HepG2 (cell line): ENCODE results near the gene NOL4L. TPM values are rescaled to one million over a fixed set of nuclear protein-coding genes. Genes with fewer than 3 reads are reported as not detected.

Experiments
- ATAC-seq: fragments of 200-7000 bp; cut with Tn5 transposase; 3 replicates; pipeline ENCODE4 v1.9.1; 2020; ENCODE audit warnings: mild to moderate bottlenecking, moderate library complexity
- BruUV-seq: library from RNA; stranded (reverse); fragments of 400-500 nt; replicated peaks from 2 replicates; lab custom pipeline; 2021; lab: Mats Ljungman, UMichigan
- CTCF ChIA-PET: fragments of 300-600 bp; formaldehyde crosslinking; extraction: SDS; loops from one replicate; lab custom pipeline; 2021; ENCODE audit warnings: low total read pairs, inconsistent platforms, low intra/inter-chr PET ratio; lab: Yijun Ruan, JAX
- POLR2A ChIA-PET: fragments of 350-600 bp; sonication (Branson Sonifier 250); formaldehyde crosslinking; loops from one replicate; lab custom pipeline; 2020; ENCODE audit warnings: antibody characterized with exemption, inconsistent platforms; lab: Yijun Ruan, JAX
- DNase-seq: peaks from one replicate; pipeline ENCODE4 v3.0.0-alpha.2; 2015; ENCODE audit warnings: low spot score
- FAIRE-seq: peaks from 3 replicates; lab custom pipeline; 2011; peaks lifted over from hg19 to GRCh38; lab: Jason Lieb, UNC
- H2AFZ ChIP-seq: one replicate; pipeline ENCODE4 v1.6.1; 2011; ENCODE audit warnings: low read length, inconsistent platforms
- H3K27ac ChIP-seq: fragments of 300-600 bp; 3 replicates; pipeline ENCODE4 v1.8.0; 2011; ENCODE audit warnings: mixed run types, mild to moderate bottlenecking, mixed read lengths, low read length, inconsistent platforms; ENCODE audit not compliant: insufficient read depth; ENCODE audit errors: extremely low read length
- H3K27me3 ChIP-seq, 2 experiments: fragments of 200-600 bp in 1 of 2; 2 replicates in 1 of 2; 3 replicates in 1 of 2; pipeline versions ENCODE4 v1.6.0 to v1.8.0; 2011; ENCODE audit warnings: low read length in 2 of 2, mild to moderate bottlenecking in 2 of 2, moderate library complexity in 2 of 2, inconsistent platforms in 1 of 2; ENCODE audit not compliant: insufficient read depth in 2 of 2, control insufficient read depth in 1 of 2
- H3K36me3 ChIP-seq, 2 experiments: fragments of 200-600 bp in 1 of 2; replicated peaks in 1 of 2; 2 replicates in 1 of 2; 3 replicates in 1 of 2; pipeline versions ENCODE4 v1.5.1 to v1.8.0; 2011; ENCODE audit warnings: low read length in 2 of 2, inconsistent platforms in 1 of 2; ENCODE audit not compliant: insufficient read depth in 2 of 2, control insufficient read depth in 1 of 2
- H3K4me1 ChIP-seq: 2 replicates; pipeline ENCODE4 v1.5.1; 2012; ENCODE audit warnings: low read length, inconsistent platforms; ENCODE audit not compliant: insufficient read depth
- H3K4me2 ChIP-seq: 2 replicates; pipeline ENCODE4 v1.6.0; 2011; ENCODE audit warnings: low read depth, low read length, inconsistent platforms
- H3K4me3 ChIP-seq, 3 experiments: fragments of 200-600 bp in 1 of 3; sonication (generic), shearing (Covaris generic) in 1 of 3; replicated peaks in 1 of 3; 2 replicates each; pipeline ENCODE4 v1.5.1; 2011 to 2016; ENCODE audit warnings: low read length in 3 of 3, inconsistent platforms in 2 of 3, low read depth in 2 of 3, mild to moderate bottlenecking in 2 of 3, control low read depth in 1 of 3, mixed read lengths in 1 of 3; ENCODE audit not compliant: insufficient read depth in 1 of 3
- H3K79me2 ChIP-seq: one replicate; pipeline ENCODE4 v1.6.1; 2011; ENCODE audit warnings: low read length, inconsistent platforms; ENCODE audit not compliant: insufficient read depth
- H3K9ac ChIP-seq: 2 replicates; pipeline ENCODE4 v1.6.0; 2011; ENCODE audit warnings: mild to moderate bottlenecking, low read depth, low read length, inconsistent platforms; ENCODE audit not compliant: insufficient read depth
- H3K9me3 ChIP-seq: 2 replicates; pipeline ENCODE4 v1.5.1; 2012; ENCODE audit warnings: mild to moderate bottlenecking, low read length
- H4K20me1 ChIP-seq: 2 replicates; pipeline ENCODE4 v1.6.0; 2011; ENCODE audit warnings: inconsistent platforms, mild to moderate bottlenecking, low read length, moderate library complexity; ENCODE audit not compliant: insufficient read depth
- HNF4A ChIP-seq: sonication (generic); formaldehyde crosslinking; IDR thresholded peaks from 2 replicates; pipeline ENCODE4 v1.4.0; 2020; ENCODE audit warnings: missing genetic modification reagents
- MED1 ChIP-seq: sonication (generic); formaldehyde crosslinking; IDR thresholded peaks from 2 replicates; pipeline ENCODE4 v1.4.0; 2020; ENCODE audit warnings: missing genetic modification reagents
- MYC ChIP-seq: sonication (generic); formaldehyde crosslinking; IDR thresholded peaks from 2 replicates; pipeline ENCODE4 v1.9.0; 2021; ENCODE audit warnings: missing genetic modification reagents, borderline replicate concordance
- NFYC ChIP-seq: IDR thresholded peaks from 2 replicates; pipeline ENCODE4 v1.6.1; 2016; ENCODE audit warnings: missing genetic modification reagents, missing compliant biosample characterization
- PHF21A ChIP-seq: sonication (generic); formaldehyde crosslinking; IDR thresholded peaks from 2 replicates; pipeline ENCODE4 v1.5.0; 2020; ENCODE audit warnings: mild to moderate bottlenecking, missing genetic modification reagents
- REXO4 ChIP-seq: sonication (generic); formaldehyde crosslinking; IDR thresholded peaks from 2 replicates; pipeline ENCODE4 v1.8.0; 2022; ENCODE audit warnings: missing genetic modification reagents, mild to moderate bottlenecking, borderline replicate concordance
- STAG1 ChIP-seq: sonication (generic); formaldehyde crosslinking; IDR thresholded peaks from 2 replicates; pipeline ENCODE4 v1.4.0; 2020; ENCODE audit warnings: missing genetic modification reagents
- SYNCRIP ChIP-seq: fragments of 200-400 bp; formaldehyde crosslinking; IDR thresholded peaks from 2 replicates; pipeline ENCODE4 v1.6.1; 2018; ENCODE audit warnings: mild to moderate bottlenecking, low read depth, low read length; ENCODE audit not compliant: insufficient read depth
- ZBTB7B ChIP-seq: sonication (generic); formaldehyde crosslinking; IDR thresholded peaks from 2 replicates; pipeline ENCODE4 v1.4.0; 2020; ENCODE audit warnings: missing genetic modification reagents
- ZFX ChIP-seq: sonication (generic); formaldehyde crosslinking; IDR thresholded peaks from 2 replicates; pipeline ENCODE4 v1.4.0; 2020; ENCODE audit warnings: mild to moderate bottlenecking, low read depth, missing genetic modification reagents, moderate library complexity
- ZNF292 ChIP-seq: sonication (generic); formaldehyde crosslinking; IDR thresholded peaks from 2 replicates; pipeline ENCODE4 v1.8.1; 2022; ENCODE audit warnings: mild to moderate bottlenecking, low read depth, missing genetic modification reagents, borderline replicate concordance
- ZNF512 ChIP-seq: sonication (generic); formaldehyde crosslinking; IDR thresholded peaks from 2 replicates; pipeline ENCODE4 v1.4.0; 2020; ENCODE audit warnings: mild to moderate bottlenecking, missing genetic modification reagents
- ZNF569 ChIP-seq: sonication (generic); formaldehyde crosslinking; IDR thresholded peaks from 2 replicates; pipeline ENCODE4 v1.5.0; 2020; ENCODE audit warnings: mild to moderate bottlenecking, missing genetic modification reagents, moderate library complexity, borderline replicate concordance
- ZNF615 ChIP-seq: sonication (generic); formaldehyde crosslinking; IDR thresholded peaks from 2 replicates; pipeline ENCODE4 v1.5.0; 2020; ENCODE audit warnings: mild to moderate bottlenecking, missing genetic modification reagents, borderline replicate concordance
- ZNF850 ChIP-seq: sonication (generic); formaldehyde crosslinking; conservative IDR thresholded peaks from 2 replicates; pipeline ENCODE4 v1.9.0; 2021; ENCODE audit warnings: mild to moderate bottlenecking, missing genetic modification reagents
- ZSCAN9 ChIP-seq: IDR thresholded peaks from 2 replicates; pipeline ENCODE4 v1.6.1; 2016; ENCODE audit warnings: borderline replicate concordance
- WGBS: methylation state at CpG from one replicate; pipeline ENCODE4 v1.1.6; 2017; ENCODE audit warnings: low lambda C conversion rate; 5-methylcytosine and 5-hydroxymethylcytosine counted together
- in situ Hi-C: cut with HindIII; loops from 2 replicates; pipeline ENCODE4 v1.10.0; 2017; ENCODE audit warnings: low pct_unique_long_range_greater_than_20kb; ENCODE audit not compliant: extremely low pct_ligation_motif_present
- intact Hi-C: fragments of 100-400 bp; cut with micrococcal nuclease; formaldehyde crosslinking; loops from one replicate; pipeline ENCODE4 v1.10.0; 2022; ENCODE audit not compliant: unreplicated experiment
- polyA plus RNA-seq, 8 experiments: library from polyadenylated mRNA; depleted of rRNA in 3 of 8; stranded (reverse) in 7 of 8; unstranded in 1 of 8; fragments of >200 nt; fragmentation: Illumina TruSeq in 4 of 8; extraction: Trizol in 4 of 8; gene quantifications; 2 replicates each; pipeline versions ENCODE4 v1.2.1 to v1.2.3, GENCODE V29; 2011 to 2016; ENCODE audit warnings: low read depth in 4 of 8, missing spikeins in 1 of 8, mixed read lengths in 1 of 8; ENCODE audit not compliant: insufficient read depth in 1 of 8
- total RNA-seq, 5 experiments: library from RNA; depleted of rRNA; stranded (reverse); fragments of >200 nt; fragmentation: Illumina TruSeq; extraction: Trizol; gene quantifications; 2 replicates each; pipeline ENCODE4 v1.2.3, GENCODE V29; 2016; ENCODE audit warnings: low read depth in 1 of 5
- TF ChIP-seq, protein P1 (sequence below): sonication (generic); formaldehyde crosslinking; IDR thresholded peaks from 2 replicates; pipeline ENCODE4 v1.5.0; 2020; ENCODE audit warnings: missing genetic modification reagents
- TF ChIP-seq, protein P2 (sequence below): sonication (generic); formaldehyde crosslinking; IDR thresholded peaks from 2 replicates; pipeline ENCODE4 v1.4.0; 2020; ENCODE audit warnings: mild to moderate bottlenecking, low read depth, missing genetic modification reagents

The NOL4L gene
- total and polyA plus RNA-seq, 2 of the 13 experiments (the other 11 are each of a cell fraction or from before 2014, with no cell fraction given), result 16.6 to 35.4 TPM

- no peak for TF ChIP-seq PHF21A (CRISPR knock-in tag)
- TF ChIP-seq ZFX (CRISPR knock-in tag), result no peak
- TF ChIP-seq MYC (CRISPR knock-in tag), result peak; percentile 39; the same call in 1 of the 2 replicates
- 0 out of 2 replicates have a peak, but pooled peaks have one; percentile 37 for TF ChIP-seq ZNF615 (CRISPR knock-in tag)
- TF ChIP-seq HNF4A (CRISPR knock-in tag), result peak; percentile 76
- no peak for TF ChIP-seq SYNCRIP
Measured at GRCh38 chr20:32440069-32440757, 144.9 kb downstream of the NOL4L start (continued).

DNA sequence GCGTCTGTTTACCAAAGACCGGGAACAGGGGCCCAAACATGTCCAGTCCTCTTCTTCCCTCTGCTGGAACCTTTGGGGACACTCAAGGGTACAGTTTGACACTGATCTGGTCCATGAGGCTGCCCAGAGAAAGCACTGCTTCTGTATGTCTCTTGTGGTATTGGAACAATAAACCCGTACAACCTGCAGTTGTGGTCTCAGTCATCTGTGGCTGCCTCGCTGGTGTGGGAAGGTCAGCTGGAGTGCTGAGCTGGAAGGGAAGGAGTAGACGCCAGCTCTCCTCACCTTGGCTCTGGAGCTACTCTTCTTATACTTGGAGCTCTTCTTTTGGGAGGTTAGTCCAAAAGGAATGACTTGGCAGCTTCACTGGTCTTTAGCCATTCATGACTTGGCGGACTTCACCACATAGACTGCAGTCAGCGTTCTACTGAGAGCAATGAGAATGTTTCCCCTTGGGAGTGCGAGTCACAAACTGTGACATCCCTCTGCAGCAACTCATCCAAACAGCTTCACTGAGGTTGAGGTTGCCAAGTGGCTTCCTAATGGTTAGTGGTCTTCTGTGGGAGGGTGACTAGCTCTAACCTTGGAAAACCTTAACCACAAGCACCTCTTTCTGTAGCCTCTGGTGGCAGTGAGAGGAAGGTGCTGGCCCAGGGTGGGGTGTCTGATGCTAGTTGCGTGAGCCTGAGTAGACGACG lies 145.9 kb downstream of the NOL4L start:
- CTCF ChIA-PET, result no interaction called here
- Histone ChIP-seq H3K4me2 (no peak overlapping the region), H3K9ac (no peak overlapping the region), H4K20me1 (peaks cover 27% of the 10 kb centered on the region; the same call in 1 of the 2 replicates), H3K79me2 (no peaks in the 10 kb centered on the region), H3K4me1 (peaks cover 48% of the 10 kb centered on the region), H3K27ac (no peak overlapping the region), H3K4me3 (no peak overlapping the region), H3K36me3 (peaks cover 44 to 67% of the 10 kb centered on the region in 2 experiments), H3K9me3 (no peaks in the 10 kb centered on the region), H3K27me3 (no peaks in the 10 kb centered on the region), H2AFZ (no peak overlapping the region)
- intact Hi-C loops (no loop called here), in situ Hi-C loops (loop anchor here (10.0 kb wide), 1 partner anchor 64 kb away; no protein-coding TSS in a partner anchor)
- no peak for FAIRE-seq
- POLR2A ChIA-PET, result no interaction called here
- 98% methylated on average over 11 of the region's 11 CpGs for WGBS
- no TSS peak for BruUV-seq
- peak; percentile 10; the same call in 2 of the 3 replicates for ATAC-seq
- no peak for DNase-seq
- no peak for TF ChIP-seq NFYC (CRISPR knock-in tag)
- TF ChIP-seq ZNF292 (CRISPR knock-in tag), result no peak
- TF ChIP-seq REXO4 (CRISPR knock-in tag), result no peak
- TF ChIP-seq ZNF512 (CRISPR knock-in tag), result no peak
- TF ChIP-seq, protein P1, sequence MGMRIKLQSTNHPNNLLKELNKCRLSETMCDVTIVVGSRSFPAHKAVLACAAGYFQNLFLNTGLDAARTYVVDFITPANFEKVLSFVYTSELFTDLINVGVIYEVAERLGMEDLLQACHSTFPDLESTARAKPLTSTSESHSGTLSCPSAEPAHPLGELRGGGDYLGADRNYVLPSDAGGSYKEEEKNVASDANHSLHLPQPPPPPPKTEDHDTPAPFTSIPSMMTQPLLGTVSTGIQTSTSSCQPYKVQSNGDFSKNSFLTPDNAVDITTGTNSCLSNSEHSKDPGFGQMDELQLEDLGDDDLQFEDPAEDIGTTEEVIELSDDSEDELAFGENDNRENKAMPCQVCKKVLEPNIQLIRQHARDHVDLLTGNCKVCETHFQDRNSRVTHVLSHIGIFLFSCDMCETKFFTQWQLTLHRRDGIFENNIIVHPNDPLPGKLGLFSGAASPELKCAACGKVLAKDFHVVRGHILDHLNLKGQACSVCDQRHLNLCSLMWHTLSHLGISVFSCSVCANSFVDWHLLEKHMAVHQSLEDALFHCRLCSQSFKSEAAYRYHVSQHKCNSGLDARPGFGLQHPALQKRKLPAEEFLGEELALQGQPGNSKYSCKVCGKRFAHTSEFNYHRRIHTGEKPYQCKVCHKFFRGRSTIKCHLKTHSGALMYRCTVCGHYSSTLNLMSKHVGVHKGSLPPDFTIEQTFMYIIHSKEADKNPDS (CRISPR knock-in tag), result no peak
- 0 out of 2 replicates have a peak, but pooled peaks have one; percentile 3 for TF ChIP-seq ZNF569 (CRISPR knock-in tag)
- no peak for TF ChIP-seq ZSCAN9 (CRISPR knock-in tag)
- TF ChIP-seq ZNF850 (CRISPR knock-in tag), result no peak
- TF ChIP-seq MED1, result no peak
- TF ChIP-seq, protein P2, sequence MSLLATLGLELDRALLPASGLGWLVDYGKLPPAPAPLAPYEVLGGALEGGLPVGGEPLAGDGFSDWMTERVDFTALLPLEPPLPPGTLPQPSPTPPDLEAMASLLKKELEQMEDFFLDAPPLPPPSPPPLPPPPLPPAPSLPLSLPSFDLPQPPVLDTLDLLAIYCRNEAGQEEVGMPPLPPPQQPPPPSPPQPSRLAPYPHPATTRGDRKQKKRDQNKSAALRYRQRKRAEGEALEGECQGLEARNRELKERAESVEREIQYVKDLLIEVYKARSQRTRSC (CRISPR knock-in tag), result no peak
- peak; percentile 36; the same call in 1 of the 2 replicates for TF ChIP-seq STAG1
- no peak for TF ChIP-seq ZBTB7B (CRISPR knock-in tag)
